ENCODE data around the gene ZZZ3.
"Not testable (repeated sequence)": the region's sequence is repeated elsewhere in the genome, so short reads cannot be mapped to it uniquely, and the experiment has no call there.

Gene ZZZ3

GRCh38 chr1:77682460-77683159 is at the start of gene ZZZ3:
ZZZ3 (minus strand) TSS chr1:77682658; CDS start chr1:77633354, 49,304 bp downstream.
- peak; percentile 53 for FAIRE-seq

GRCh38 chr1:77732090-77732489 is 49.6 kb upstream of the ZZZ3 start:
- no peak for FAIRE-seq

- FAIRE-seq = no peak
Observed at GRCh38 chr1:77725706-77726105, 43.2 kb upstream of the ZZZ3 start.

GRCh38 chr1:77718181-77718580 is 35.7 kb upstream of the ZZZ3 start:
- FAIRE-seq = no peak

GRCh38 chr1:77716065-77716464 is 33.6 kb upstream of the ZZZ3 start:
- no peak for FAIRE-seq

GRCh38 chr1:77709727-77710126 is 27.3 kb upstream of the ZZZ3 start:
- FAIRE-seq = no peak

- FAIRE-seq = no peak
Observed at GRCh38 chr1:77706321-77706720, 23.9 kb upstream of the ZZZ3 start.

- no peak for FAIRE-seq
Observed at GRCh38 chr1:77704736-77705135, 22.3 kb upstream of the ZZZ3 start.

GRCh38 chr1:77699673-77700072 is 17.2 kb upstream of the ZZZ3 start:
- FAIRE-seq = not testable (repeated sequence)

- FAIRE-seq = no peak
Observed at GRCh38 chr1:77697441-77697840, 15.0 kb upstream of the ZZZ3 start.

GRCh38 chr1:77688939-77689338 is 6.5 kb upstream of the ZZZ3 start:
- no peak for FAIRE-seq

- FAIRE-seq = no peak
Observed at GRCh38 chr1:77687519-77687906, 5.1 kb upstream of the ZZZ3 start.

GRCh38 chr1:77686796-77687518 is 4.5 kb upstream of the ZZZ3 start:
- FAIRE-seq = no peak

- FAIRE-seq = no peak
Observed at GRCh38 chr1:77683160-77684148, 996 bp upstream of the ZZZ3 start.

GRCh38 chr1:77680173-77680572 is 2.3 kb downstream of the ZZZ3 start:
- no peak for FAIRE-seq

GRCh38 chr1:77678660-77679610 is 3.5 kb downstream of the ZZZ3 start:
- no peak for FAIRE-seq

GRCh38 chr1:77674807-77675206 is 7.7 kb downstream of the ZZZ3 start:
- FAIRE-seq = not testable (repeated sequence)

- peak; percentile 95 for FAIRE-seq
Observed at GRCh38 chr1:77673716-77674355, 8.6 kb downstream of the ZZZ3 start.

- FAIRE-seq = no peak
Observed at GRCh38 chr1:77673030-77673429, 9.4 kb downstream of the ZZZ3 start.

GRCh38 chr1:77672374-77672773 is 10.1 kb downstream of the ZZZ3 start:
- FAIRE-seq = no peak

- no peak for FAIRE-seq
Observed at GRCh38 chr1:77671836-77672235, 10.6 kb downstream of the ZZZ3 start.

Measured in endometrium (tissue), 2 donors.